HG02798 (cell line): ENCODE data around the gene PLA2G10.
"Not testable (repeated sequence)": the region's sequence is repeated elsewhere in the genome, so short reads cannot be mapped to it uniquely, and the experiment has no call there.

ENCODE experiments used
- ATAC-seq: cut with Tn5 transposase; IDR thresholded peaks from one replicate; pipeline ENCODE4 v1.9.1; 2021; ENCODE audit warnings: mild to moderate bottlenecking; ENCODE audit not compliant: unreplicated experiment, poor library complexity

Gene PLA2G10

GRCh38 chr16:14694129-14694528 is at the start of gene PLA2G10:
TSS of gene PLA2G10 (minus strand) at chr16:14694308. CDS start at chr16:14694229, 79 bp downstream.
- not testable (repeated sequence) for ATAC-seq

DNA sequence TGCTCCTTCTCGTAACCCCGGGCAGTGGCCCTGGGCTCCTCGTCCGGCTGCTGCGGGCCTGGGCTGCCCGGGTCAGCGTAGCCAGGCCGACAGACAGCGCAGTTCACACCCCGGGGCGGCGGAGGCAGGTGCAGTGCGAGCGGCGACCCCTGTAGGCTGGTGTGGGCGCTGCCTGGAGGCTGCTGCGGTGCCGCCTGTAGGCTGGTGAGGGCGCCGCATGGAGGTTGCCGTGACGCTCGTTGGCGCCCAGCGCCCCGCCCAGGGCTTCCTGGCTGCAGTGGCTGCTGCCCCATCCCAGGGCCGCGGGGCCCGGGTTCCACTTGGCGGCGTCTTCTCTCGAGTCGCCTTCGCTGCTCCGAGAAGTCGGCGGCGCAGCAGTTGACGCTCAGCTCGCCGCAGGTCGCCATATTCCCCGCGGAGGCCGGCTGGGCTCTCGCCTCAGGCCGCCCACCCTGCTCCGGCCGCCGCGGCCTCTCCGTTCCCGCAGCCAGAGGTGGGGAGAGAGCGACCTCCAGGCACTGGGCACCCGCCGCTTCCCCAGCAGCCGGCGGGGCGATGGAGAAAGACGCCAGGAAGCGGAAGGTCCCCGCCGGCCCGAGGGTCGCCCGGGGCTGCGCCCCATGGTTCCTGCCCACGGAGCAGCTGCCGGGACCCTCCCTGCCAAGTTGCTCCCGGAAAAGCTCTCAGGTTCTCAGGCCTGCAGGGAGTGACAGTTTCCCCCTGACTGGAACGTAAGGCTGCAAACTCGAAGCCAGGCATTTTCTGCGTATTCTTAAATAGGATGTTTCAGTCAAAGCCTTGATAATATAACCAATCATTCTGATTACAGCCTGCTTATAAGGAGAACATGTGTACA is 48.4 kb upstream of the PLA2G10 start, which contains the start of gene NPIPA2:
Gene NPIPA2 (plus strand): TSS at position 261 of the 856 bp plus-strand sequence. CDS start 5,533 bp downstream, outside the sequence.
- ATAC-seq: peak; percentile 98

- not testable (repeated sequence) for ATAC-seq
These were observed 47.7 kb upstream of the PLA2G10 start for GRCh38 chr16:14741794-14742193.

DNA sequence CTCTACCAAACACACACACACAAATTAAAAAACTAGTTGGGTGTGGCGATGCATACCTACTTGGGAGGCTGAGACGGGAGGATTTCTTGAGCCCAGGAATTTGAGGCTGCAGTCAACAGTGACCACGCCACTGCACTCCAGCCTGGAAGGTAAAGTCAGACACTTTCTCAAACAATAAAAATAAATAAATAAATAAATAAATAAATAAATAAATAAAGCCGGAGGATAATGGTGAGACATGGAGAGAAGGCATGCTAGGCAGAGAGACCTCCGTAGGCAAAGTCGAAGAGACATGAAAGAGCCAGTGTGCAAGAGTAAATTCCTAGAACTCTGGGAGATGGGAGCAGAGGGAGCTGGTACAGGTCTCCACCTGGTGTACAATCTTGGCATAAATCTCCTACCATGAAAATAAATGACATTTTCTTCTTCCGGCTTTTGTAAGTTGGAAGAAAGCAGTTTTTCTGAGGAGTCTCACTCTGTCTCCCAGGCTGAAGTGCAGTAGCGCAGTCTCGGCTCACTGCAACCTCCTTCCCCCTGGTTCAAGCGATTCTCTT is 46.8 kb upstream of the PLA2G10 start:
- not testable (repeated sequence) for ATAC-seq

DNA sequence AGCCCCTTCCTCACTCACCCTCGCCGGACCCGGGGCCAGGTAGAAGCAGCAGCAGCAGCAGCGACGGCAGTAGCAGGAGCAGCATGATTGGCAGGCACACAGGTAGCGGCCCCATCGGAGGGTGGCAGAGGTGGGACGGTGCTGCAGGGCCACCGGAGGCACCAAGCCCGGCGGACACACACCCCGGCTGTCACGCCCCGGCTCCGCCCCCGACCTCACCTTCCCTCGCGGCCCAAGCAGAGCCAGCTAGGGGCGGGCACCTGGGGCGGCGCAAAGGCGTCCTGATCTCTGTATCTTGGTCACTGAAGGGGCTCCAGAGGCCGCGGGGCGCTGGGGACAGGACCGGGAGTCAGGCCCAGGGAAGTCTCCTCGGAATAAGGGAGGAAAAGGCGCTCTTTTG is 39.1 kb upstream of the PLA2G10 start:
- not testable (repeated sequence) for ATAC-seq

GRCh38 chr16:14703156-14704011 is 9.3 kb upstream of the PLA2G10 start, which contains the start of gene NPIPA3:
TSS of gene NPIPA3 (plus strand) at chr16:14703411. CDS start at chr16:14708944, 5,533 bp downstream.
- peak; percentile 99 for ATAC-seq

DNA sequence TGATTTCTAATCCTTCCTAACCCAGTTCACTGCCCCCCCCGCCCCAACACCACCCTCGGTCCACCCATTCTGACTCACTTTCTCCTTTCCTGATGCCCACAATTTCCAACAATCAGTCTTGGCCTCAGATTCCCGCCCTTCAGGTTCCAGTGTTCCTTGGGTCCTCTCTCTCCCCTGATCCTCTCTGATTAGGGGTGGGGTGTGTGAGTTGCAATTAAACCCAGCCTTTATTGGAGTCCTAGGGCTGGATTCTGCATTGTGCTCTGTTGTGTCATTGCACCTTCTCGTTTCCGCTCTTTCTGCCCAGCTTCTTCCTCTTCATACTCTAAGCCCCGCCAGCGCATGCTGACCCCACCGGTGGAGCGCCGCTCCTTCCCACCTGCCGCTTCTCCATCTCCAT is 8.6 kb upstream of the PLA2G10 start:
- ATAC-seq: not testable (repeated sequence)

- ATAC-seq: not testable (repeated sequence)
These were observed 7.8 kb upstream of the PLA2G10 start for GRCh38 chr16:14701859-14702258.

- not testable (repeated sequence) for ATAC-seq
These were observed 8.0 kb downstream of the PLA2G10 start for GRCh38 chr16:14685870-14686793.

GRCh38 chr16:14682121-14682520 is 12.0 kb downstream of the PLA2G10 start:
- no peak for ATAC-seq

DNA sequence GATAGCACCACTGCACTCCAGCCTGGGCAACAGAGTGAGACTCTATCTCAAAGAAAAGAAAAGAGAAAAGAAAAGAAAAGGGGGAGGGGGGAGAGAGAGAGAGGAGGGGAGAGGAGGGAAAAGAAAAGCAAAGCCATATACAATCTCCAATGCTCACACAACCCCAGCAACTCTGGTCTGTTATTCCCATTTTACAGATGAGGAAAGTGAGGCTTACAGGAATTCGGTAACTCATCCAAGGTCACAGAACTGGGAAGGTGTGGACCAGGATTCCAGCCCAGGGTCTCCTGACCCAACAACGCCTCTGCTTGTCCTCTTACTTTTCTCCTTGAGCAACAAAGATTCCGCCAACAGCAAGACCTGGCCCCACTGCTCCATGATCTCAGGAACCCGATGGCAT is 13.0 kb downstream of the PLA2G10 start:
- no peak for ATAC-seq

- ATAC-seq: not testable (repeated sequence)
These were observed 13.7 kb downstream of the PLA2G10 start for GRCh38 chr16:14680396-14680795.

DNA sequence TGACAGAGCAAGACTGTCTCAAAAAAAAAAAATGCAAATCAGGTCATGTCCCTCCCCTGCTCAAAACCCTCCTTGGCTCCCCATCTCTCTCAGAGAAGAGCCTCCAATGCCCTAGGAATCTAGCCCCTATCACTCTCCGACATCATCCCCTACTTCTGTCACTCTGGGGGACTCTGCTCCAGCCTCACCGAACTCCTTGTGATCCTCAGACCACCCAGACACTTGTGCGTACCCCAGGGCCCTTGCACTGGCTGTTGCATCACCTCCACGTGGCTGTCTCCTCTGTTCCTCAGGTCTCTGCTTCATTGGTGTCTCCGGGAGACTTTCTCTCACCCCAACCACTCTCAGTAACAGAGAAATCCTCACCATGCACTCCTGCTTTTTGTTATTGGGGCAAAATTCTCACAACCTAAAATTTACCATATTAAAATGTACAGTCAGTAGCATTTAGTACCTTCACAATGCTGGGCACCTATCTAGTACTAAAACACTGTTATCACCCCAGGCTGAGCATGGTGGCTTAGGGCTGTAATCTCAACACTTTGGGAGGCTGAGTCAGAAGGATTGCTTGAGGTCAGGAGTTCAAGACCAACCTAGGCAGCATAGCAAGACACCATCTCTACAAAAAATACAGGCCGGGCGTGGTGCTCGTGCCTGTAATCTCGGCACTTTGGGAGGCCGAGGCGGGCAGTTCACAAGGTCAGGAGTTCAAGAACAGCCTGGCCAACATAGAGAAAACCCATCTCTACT is 15.2 kb downstream of the PLA2G10 start:
- ATAC-seq: no peak

GRCh38 chr16:14677627-14678026 is 16.5 kb downstream of the PLA2G10 start:
- no peak for ATAC-seq

GRCh38 chr16:14676633-14677032 is 17.5 kb downstream of the PLA2G10 start:
- no peak for ATAC-seq

DNA sequence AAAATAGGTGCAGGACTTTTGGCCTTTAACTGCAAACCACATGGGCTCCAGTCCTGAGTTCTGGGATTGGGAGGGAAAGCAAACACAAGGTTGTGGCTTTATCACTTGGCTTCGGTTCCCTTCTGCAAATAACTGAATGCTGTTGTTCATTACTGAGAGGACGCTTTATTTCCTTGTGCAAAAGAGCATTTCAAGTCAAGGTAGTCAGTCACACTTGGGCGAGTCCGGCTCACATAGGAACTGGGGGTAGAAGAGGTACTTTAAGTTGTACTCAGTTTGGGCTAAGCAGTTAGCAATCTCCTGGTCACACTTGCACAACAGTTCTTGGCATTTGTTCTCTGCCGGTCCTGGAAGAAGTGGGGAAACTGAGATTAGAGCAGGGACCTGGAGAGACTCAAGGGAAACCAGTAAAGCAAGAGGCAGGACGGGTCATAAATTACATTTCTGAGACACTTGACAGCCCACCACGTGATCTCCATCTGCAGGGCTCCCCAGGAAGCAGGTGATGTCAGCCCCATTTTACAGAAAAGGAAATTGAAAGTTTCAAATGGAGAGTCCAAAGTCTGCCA is 21.6 kb downstream of the PLA2G10 start:
- ATAC-seq: peak; percentile 72

DNA sequence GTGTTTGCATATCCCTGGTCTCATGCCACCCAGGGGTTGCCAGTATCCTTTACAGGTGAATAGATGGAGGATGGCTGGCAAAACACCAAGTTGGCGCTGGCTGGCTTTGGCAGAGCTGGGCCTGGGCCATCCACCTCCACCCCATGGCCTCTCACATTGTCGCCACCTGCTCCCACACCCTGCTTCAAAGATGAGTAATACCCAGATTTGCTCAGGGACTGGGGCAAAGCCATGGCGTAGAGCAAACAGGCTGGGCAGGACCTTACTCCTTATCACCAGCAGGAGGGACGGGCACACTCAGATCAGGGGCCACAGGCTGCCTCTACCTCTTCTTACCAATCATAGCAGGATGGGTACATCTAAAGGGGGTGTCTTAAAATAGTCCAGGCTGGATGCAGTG is 24.3 kb downstream of the PLA2G10 start:
- ATAC-seq: no peak

GRCh38 chr16:14668556-14669223 is 25.4 kb downstream of the PLA2G10 start:
- ATAC-seq: no peak
